Hippocampal formation (tissue), 2 donors: ENCODE results near the gene DNLZ.

Experiments used
- DNase-seq, 2 donors: peaks; one replicate each; lab custom pipeline; 2025; lab: John Stamatoyannopoulos, UW

DNLZ gene

GRCh38 chr9:136343884-136344269 is 19.7 kb downstream of the DNLZ start:
- no peak for DNase-seq

GRCh38 chr9:136343121-136343883 is 20.2 kb downstream of the DNLZ start:
- no peak for DNase-seq

GRCh38 chr9:136342181-136343120 is 21.1 kb downstream of the DNLZ start:
- peak; percentile 65 to 79 for DNase-seq

GRCh38 chr9:136341769-136342168 is 21.8 kb downstream of the DNLZ start:
- no peak for DNase-seq

GRCh38 chr9:136341042-136341655 is 22.4 kb downstream of the DNLZ start:
- no peak for DNase-seq

GRCh38 chr9:136340356-136341041 is 23.0 kb downstream of the DNLZ start:
- no peak for DNase-seq

GRCh38 chr9:136339958-136340310 is 23.6 kb downstream of the DNLZ start:
- no peak for DNase-seq

GRCh38 chr9:136339173-136339957 is 24.2 kb downstream of the DNLZ start:
- DNase-seq, result peak; percentile 26 to 65

GRCh38 chr9:136338511-136338910 is 25.0 kb downstream of the DNLZ start:
- DNase-seq, result no peak

- no peak for DNase-seq
Measured at GRCh38 chr9:136337416-136338395, 25.8 kb downstream of the DNLZ start.

GRCh38 chr9:136336881-136337280 is 26.7 kb downstream of the DNLZ start:
- DNase-seq, result no peak

- no peak for DNase-seq
Measured at GRCh38 chr9:136336156-136336870, 27.2 kb downstream of the DNLZ start.

GRCh38 chr9:136335296-136336155 is 28.0 kb downstream of the DNLZ start:
- no peak for DNase-seq

GRCh38 chr9:136334541-136334940 is 29.0 kb downstream of the DNLZ start:
- no peak for DNase-seq

GRCh38 chr9:136333486-136333885 is 30.1 kb downstream of the DNLZ start:
- no peak for DNase-seq

GRCh38 chr9:136333045-136333444 is 30.5 kb downstream of the DNLZ start:
- DNase-seq, result no peak

GRCh38 chr9:136332482-136332983 is 31.0 kb downstream of the DNLZ start:
- no peak for DNase-seq
